GM19351 (cell line): Measurements from ENCODE around the gene GALNT7.
A peak's percentile ranks its signal among the peaks of the same experiment; 100 is the strongest.

Experiments
- ATAC-seq: cut with Tn5 transposase; IDR thresholded peaks from one replicate; pipeline ENCODE4 v1.9.1; 2021; ENCODE audit warnings: mild to moderate bottlenecking, moderate library complexity; ENCODE audit not compliant: unreplicated experiment

Gene GALNT7

DNA sequence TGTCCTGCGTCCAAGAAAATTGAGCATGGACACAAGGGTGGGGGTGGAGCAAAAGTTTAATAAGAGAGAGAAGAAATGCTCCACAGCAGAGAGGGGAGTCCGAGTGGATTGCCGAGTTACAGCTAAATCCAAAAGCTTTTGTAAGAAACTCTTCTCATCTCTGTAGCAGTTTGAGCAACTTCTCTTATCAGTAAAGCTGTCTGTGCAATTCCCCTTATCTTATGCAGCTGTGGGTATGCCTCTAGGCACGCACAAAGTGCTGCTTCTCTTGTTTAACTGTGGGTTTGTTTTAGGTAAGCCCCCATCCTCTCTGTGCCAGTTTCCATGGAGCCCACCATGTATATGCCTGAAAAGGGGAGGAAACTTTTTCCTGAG, 120.7 kb downstream of the GALNT7 start:
- no peak for ATAC-seq

DNA sequence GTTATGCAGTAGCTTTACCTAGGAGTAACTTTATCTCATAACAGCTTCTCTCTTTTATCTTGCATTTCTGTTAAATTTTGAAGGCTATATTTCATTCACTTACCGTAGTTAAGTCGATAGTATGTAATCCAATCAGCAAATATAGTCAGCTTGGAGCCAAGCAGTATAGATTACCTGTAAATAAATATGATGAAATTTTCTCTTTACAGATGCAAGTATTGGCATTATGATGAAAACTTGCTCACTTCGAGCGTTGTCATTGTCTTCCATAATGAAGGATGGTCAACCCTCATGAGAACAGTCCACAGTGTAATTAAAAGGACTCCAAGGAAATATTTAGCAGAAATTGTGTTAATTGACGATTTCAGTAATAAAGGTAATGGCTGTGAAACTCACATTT, 123.3 kb downstream of the GALNT7 start:
- ATAC-seq = no peak

DNA sequence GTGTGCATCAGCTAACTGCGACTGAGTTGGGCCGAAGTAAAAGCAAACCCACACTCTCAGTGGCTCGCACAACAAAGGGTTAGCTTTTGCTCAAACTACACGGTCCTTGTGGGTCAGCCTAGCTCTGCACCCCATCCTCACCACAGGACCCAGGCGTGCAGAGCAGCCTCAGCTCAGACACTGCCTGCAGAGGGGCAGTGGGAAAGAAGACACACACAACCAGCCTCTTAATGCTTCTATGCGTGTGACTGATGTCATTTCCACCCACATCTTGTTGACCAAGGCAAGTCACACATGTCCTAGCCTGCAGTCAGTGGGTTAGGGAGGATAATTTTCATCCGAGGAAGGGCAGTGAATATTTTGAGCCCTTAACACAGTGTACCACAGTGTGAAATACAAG, 125.1 kb downstream of the GALNT7 start:
- no peak for ATAC-seq

DNA sequence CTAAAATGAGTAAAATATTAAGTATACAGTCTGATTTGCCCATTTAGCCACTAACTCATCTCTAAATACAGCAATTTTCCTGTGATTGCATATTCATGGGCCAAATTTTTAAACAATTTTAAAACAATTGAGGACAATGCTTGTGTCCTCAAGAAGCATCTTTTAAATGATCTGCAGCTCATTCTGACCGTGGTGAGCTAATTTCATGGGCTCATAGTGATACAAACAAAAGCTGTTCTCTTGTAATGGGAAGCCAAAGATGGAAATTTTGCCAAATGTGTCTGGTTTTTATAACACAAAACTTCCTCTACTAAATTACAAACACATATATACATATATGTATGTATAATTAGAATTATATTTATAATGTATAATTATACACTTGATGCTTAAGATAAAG, 125.8 kb downstream of the GALNT7 start:
- ATAC-seq = no peak

DNA sequence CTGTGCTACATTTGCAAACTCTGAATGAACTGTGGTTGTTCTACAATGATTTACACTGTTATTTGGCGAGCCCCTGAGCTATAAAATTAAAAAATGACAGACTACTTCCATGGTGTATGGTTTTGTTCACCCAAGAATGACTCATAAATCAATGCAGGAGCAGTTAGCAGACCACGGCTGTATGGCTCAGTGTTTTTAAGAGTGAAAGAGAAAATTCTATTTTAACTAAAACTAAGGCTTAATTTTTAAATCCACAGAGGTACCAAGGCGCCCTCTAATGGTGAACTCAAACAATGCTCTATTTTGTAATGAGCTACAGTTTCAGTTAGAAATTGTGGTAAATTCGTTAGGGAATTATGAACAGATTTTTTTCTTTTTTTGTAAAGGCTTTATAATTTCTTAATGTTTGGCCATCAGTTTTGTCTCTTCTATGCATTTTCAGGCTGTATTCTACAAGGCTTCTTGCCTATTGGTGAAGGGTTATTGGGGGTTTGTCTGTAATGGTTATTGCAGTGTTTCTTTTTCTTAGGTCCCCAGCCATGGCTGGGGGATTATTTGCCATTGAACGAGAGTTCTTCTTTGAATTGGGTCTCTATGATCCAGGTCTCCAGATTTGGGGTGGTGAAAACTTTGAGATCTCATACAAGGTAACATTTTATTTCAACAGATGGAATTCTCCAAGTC, 133.0 kb downstream of the GALNT7 start:
- peak; percentile 72 for ATAC-seq

DNA sequence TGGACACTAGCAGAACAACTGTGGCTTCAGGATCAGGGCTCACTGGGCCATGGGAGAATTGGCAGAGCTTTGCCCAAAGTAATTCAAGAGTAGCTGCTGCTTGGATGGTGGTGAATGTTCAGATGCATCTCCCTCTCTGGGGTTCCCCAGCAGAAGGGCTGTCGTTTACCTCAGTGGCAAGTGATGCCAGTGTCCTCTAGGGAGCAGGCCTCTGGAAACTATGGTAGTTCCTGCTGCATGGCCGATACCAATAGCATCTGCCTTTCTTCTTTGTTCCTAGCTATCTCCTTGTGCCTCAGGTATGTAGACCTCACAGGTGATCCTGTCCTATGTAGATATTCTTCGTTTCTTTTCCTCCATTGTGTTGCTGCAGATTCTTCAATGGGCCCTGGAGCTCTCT, 139.2 kb downstream of the GALNT7 start:
- ATAC-seq = no peak

DNA sequence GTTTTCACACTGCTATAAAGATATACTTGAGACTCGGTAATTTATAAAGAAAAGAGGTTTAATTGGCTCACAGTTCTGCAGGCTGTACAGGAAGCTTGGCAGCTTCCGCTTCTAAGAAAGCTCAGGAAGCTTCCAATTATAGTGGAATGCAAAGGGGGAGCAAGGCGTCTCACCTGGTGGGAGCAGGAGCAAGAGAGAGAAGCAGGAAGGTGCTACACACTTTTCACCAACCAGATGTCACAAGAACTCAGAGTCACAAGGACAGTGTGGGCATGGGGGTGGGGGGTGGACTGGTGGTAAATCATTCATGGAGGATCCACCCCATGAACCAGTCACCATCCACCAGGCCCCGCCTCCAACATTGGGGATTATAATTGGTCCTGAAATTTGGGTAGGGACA, 142.8 kb downstream of the GALNT7 start:
- ATAC-seq = no peak

DNA sequence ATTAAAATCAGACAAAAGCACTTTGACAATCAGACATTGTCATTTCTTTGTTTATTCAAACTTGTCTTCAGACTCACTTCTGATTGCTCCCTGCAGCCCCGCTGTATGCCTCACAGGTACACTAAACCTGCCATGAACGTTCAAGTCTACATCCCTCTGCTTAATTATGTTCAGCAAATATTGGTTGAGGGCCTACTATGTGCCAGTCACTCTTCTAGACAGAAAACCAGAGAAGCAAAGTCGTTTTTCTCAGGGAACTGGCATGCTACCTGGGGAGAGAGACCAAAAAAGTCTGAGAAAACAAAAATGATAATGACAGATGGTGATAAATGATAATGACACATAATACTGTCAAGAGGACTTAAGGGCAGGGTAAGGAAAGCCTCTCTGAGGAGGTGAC, 146.1 kb downstream of the GALNT7 start:
- ATAC-seq = no peak

DNA sequence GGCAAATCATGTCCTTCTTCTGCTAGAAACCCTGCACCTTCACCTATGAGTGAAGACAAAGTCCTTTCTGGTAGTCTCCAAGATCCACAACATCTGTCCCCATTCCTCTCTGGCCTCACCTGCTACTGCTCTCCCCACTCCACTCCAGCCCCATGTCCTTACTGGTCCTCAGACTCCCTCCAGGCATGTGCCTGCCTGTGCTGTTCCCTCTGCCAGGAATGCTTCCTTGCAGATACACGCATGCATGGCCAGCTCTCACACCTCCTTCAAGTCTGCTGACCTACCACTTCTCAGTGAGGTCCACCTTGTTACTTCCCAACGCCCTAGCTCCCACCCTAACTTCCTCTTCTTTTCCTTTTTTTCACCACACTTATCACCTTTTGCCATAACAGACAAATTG, 147.4 kb downstream of the GALNT7 start:
- ATAC-seq = no peak

DNA sequence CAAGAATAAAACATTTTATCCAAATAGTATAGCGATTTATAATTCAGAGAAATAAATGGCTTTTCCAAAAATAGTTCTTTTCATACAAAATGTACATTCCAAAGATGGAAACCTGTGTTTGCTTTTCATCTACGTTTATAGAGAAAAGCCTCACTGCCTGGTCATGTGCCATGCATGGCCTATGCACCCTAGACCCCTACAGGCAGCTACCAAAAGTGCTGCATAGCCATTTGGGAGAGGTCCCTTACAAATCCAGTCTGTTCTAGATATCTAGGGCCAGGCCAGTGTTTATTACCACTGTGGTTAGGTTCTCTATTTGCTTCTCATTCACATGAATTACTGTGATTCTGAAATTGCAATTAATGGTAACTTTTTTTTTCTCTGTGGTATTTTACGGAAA, 148.4 kb downstream of the GALNT7 start:
- peak; percentile 62 for ATAC-seq

DNA sequence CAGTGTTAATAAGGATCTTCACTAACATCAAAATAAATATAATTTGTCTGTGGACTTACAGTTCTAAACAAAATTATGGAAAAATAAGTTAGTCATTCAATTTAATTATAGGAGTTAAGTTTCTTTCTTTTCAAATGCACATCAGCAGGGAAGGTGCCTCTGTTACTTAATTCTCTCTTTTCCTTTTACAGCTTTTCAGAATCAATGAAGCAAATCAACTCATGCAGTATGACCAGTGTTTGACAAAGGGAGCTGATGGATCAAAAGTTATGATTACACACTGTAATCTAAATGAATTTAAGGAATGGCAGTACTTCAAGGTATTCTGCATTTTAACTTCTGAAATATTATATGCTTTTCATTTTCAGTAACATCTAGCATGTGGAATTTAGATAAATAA, 149.6 kb downstream of the GALNT7 start:
- no peak for ATAC-seq

DNA sequence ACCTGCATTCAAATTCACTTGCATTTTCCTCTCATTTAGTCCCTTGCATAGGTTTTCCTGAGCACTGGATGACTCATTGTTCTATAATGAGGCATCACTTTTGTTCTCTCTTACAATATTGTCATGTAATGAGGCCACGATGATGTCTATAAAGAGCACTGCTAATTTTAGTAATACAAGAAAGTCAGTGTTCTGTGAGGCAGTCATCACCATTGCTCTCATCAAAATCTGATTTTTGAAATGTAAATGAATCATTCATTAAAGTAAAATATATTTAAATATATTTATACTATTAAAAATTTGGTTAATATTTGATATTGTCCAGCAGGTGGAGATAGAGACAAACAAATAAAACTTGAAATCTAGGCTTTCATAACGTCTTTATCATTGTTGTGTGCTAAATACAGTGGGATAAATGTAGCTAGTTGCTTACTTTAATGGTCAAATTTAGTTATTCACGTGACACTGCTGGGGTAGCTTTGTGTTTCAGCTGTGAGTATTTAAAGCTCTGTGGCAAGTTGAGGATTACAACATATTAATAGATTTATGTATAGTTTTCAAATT, 150.1 kb downstream of the GALNT7 start:
- ATAC-seq = peak; percentile 46

DNA sequence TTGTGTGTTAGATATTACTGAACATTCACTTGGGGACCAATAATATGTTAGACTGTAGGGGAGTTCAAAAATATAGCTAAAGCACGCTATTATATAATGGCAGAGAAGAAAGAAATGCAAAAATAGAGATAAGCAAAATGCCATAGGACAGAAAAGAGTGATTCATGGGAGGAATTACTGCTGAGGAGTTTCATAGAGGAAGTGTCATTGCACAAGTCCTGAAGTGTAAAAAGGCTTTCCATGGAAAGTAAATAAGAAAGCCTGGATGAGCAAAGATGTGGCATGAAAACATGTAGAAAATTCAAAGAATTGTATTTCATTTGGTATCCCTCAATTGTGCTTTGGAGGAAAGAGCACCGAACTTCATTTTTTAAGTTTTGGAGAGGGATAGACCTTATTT, 151.1 kb downstream of the GALNT7 start:
- no peak for ATAC-seq

DNA sequence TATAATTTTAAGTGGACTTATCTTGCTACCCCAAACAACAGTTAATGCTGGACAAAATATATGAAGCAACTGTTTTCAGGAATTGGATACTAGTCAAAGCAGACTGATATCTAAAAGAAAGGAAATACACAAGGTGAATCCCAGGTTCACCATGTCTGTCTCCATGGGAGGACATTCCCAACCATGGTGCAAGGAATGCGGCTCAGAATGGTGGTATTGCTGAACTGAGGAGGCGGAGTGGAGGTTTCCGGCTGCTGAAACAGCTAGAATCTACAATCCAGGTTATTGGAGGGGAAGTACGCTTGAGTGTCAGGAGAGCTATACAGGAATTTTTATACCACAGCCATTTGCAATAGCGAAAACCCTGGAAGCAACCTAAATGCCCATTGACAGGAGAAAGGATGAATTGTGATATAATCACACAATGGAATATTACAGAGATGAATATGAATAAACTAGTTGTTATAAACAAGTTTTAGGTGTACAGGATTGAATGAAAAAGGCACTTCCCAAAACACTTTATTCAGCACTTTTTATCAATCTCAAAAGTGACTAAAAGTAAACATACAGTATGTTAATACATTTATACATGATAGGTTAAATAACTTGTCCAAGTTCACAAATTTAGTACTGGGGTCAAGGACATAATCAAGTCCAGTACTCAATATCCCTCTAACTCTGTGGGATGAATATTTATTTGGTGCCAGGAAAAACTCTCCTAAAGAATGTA, 156.6 kb downstream of the GALNT7 start:
- ATAC-seq = no peak

DNA sequence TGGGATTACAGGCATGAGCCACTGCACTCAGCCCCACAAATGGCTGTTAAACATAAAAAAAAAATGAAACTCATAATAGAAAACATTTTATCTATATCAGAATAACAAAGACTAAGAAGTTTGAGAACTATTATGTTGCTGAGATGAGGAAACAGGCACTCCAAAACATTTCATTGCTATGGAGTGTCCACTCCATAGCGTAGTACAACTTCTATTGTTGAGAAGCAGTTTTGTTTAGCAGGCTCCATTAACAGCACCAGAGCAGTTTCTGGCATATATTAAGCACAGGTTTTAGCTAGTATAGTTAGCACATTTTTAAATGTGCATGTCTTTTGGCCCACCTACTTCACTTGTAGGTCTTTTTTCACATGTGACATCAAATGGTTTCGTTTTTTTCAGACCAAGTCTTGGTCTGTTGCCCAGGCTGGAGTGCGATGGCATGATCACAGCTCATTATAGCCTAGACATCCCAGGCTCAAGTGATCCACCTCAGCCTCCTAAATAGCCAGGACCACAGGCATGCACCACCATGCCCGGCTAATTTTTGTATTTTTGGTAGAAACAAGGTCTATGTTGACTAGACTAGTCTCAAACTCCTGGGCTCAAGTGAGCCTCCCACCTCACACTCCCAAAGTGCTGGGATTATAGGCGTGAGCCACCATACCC, 159.8 kb downstream of the GALNT7 start:
- ATAC-seq = no peak

DNA sequence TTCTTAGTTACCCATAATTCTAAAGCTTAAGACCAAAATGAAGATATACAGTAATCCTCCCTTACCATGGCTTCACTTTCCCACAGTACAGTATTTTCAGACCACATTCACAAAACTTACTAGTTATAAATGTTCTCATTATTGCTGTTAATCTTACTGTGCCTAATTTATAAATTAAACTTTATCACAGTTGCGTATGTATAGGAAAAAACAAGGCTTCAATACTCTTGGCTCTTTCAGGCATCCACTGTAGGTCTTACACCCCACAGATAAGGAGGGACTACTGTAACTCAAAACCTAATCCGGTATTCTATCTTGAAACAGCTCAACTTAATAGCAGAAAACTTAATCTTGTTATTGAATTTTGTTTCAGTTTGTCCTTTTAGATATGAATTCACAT, 162.0 kb downstream of the GALNT7 start:
- ATAC-seq = no peak

DNA sequence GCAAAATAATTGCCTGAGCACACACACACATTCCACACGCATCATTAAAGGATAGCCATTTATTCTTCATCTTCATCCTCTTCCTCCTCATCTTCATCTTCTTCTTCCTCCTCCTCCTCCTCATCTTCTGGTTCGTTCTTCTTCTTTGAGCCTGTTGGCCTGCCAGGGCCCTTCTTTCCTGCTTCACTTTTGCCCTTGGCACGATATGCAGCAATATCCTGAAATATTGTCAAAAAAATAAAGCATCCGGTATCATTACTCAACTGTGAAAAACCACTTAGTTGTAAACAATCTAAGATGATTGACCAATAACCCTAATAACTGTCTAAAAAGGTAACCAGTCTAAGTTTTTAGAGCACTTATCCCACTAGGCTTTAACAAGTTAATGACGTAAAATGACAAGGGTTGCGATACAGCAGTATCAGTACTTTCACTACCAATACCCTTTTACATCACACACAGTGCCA, 163.4 kb downstream of the GALNT7 start:
- ATAC-seq = no peak

DNA sequence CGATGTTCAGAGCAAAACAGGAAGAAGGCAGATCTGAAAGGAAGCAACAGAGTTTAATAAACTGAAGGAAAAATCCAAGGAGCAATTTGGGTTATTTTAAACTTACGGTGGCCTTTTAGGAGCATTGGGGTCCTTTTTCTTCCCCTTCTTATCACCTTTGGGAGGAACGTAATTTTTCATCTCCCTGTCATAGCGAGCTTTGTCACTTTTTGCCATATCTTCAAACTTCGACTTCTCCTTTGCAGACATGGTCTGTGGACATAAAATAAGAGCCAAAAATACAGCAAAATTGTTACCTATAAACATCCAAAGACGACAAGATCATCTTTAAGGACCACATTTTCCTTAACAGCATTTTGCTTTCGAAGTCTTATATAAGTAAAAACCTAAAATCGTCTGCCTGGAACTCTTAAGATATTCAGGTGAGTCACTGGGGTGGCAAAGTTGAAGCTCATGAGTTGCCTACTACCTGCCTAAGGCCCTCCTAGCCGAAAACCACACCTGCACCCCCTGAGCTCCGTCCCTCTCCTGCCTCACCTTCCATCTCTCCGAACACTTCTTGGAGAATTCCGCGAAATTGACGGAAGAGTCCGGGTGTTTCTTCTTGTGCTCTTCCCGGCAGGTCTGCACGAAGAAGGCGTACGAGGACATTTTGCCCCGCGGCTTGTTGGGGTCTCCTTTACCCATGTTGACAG, 164.5 kb downstream of the GALNT7 start:
- no peak for ATAC-seq

DNA sequence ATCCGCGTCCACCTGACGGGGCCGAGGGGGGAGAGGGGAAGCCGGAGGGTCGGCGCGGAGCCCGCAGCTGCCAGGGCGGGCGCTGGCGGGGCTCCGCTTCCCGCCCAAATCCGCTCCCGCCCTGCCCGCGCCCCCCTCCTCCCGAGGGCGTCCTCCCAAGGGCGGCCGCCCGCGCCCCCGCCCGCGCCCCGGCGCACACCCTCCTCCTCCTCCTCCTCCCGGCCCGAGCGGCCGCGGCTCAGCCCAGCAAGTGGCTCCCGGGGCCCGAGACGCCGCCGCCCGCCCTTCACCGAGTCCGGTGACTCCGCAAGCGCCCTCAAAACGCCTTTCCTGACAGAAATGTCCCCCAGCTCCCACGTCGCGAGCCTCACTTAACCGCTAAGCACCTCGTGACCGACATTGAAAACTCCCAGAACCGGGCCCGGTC, 165.1 kb downstream of the GALNT7 start:
- no peak for ATAC-seq

DNA sequence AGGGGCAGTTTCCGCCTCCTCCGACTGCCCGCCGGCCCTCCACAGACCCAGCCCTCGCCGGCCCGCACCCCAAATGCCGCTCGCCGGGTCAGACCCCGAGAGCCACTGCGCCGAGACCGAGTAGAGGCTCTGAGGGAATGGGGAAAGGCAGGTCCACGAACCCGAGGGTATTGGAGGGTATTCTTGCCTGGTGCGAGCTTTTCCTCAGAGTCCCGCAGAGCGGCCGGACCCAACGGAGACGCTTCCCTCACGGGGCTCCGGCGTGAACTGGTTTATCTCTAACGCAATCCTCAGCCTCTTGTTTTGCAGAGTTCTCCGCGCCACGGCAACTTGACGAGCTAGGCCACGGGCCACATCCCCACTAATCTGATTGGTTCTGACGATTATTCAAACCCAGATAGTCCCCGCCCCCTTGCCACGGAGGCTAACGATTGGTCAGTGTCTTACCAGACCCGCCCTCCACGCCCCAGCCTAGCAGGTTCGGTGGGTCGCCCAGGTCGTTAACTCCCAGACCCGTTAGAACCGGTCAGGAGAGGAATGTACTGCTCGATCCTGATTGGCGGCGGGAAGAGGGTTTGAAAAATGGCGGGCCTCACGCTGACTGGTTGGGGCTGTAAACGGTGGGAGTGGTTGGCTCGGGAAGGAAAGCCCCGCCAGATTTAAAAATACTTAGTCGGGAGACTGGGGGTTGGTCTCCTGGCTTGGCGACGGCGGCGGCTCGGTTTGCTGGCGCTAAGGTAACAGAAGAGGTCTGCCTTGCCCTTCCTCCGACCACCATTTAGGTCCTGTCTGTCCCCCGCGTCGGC, 165.7 kb downstream of the GALNT7 start, which contains the start of gene HMGB2:
Gene HMGB2 (minus strand): TSS at position 274 of the 806 bp plus-strand sequence. CDS start 709 bp downstream, outside the sequence.
- ATAC-seq = peak; percentile 84
